PC-9 (cell line): ENCODE data around the gene LAMC3. TPM values are rescaled to one million over a fixed set of nuclear protein-coding genes. Genes with fewer than 3 reads are reported as not detected.

Experiments
- BruUV-seq: library from RNA; stranded (reverse); fragments of 400-500 nt; replicated peaks from 2 replicates; lab custom pipeline; 2021; lab: Mats Ljungman, UMichigan
- CTCF ChIA-PET: fragments of 300-600 bp; sonication (Branson Sonifier 250); formaldehyde crosslinking; loops from one replicate; lab custom pipeline; 2022; ENCODE audit warnings: antibody characterized with exemption; lab: Charles Lee
- POLR2A ChIA-PET: fragments of 300-600 bp; sonication (Branson Sonifier 250); formaldehyde crosslinking; loops from one replicate; lab custom pipeline; 2022; ENCODE audit warnings: antibody characterized with exemption; ENCODE audit not compliant: unreplicated experiment; lab: Charles Lee
- DNase-seq, 2 experiments: peaks; one replicate each; pipeline versions ENCODE4 v3.0.0 to v3.0.0-alpha.2; 2015 to 2022; ENCODE audit warnings: mixed read lengths in 1 of 2
- H2AFZ ChIP-seq: fragments of 200-600 bp; sonication (generic); 2 replicates; pipeline ENCODE4 v1.8.1; 2017; ENCODE audit warnings: antibody characterized with exemption
- H3F3A ChIP-seq: fragments of 200-600 bp; sonication (generic); 2 replicates; pipeline ENCODE4 v1.8.1; 2017; ENCODE audit warnings: antibody characterized with exemption, mild to moderate bottlenecking, low read depth; ENCODE audit not compliant: insufficient read depth
- H3K27ac ChIP-seq: fragments of 200-600 bp; sonication (generic); 2 replicates; pipeline ENCODE4 v1.6.1; 2016; ENCODE audit warnings: mixed run types
- H3K27me3 ChIP-seq: fragments of 200-600 bp; sonication (generic); 2 replicates; pipeline ENCODE4 v1.6.1; 2016; ENCODE audit warnings: low read depth, mixed run types; ENCODE audit not compliant: insufficient read depth
- H3K36me3 ChIP-seq: fragments of 200-600 bp; sonication (generic); 2 replicates; pipeline ENCODE4 v1.6.1; 2016; ENCODE audit warnings: low read depth, mixed run types
- H3K4me1 ChIP-seq: fragments of 200-600 bp; sonication (generic); replicated peaks from 2 replicates; pipeline ENCODE4 v1.6.1; 2016; ENCODE audit warnings: mixed run types; ENCODE audit not compliant: insufficient read depth
- H3K4me2 ChIP-seq: fragments of 200-600 bp; sonication (generic); 2 replicates; pipeline ENCODE4 v1.6.1; 2017; ENCODE audit warnings: mixed run types
- H3K4me3 ChIP-seq: fragments of 200-600 bp; sonication (generic); 2 replicates; pipeline ENCODE4 v1.6.1; 2016; ENCODE audit warnings: mixed run types
- H3K79me2 ChIP-seq: fragments of 200-600 bp; sonication (generic); 2 replicates; pipeline ENCODE4 v1.6.1; 2017; ENCODE audit warnings: low read depth, mixed run types
- H3K9me2 ChIP-seq: fragments of 200-600 bp; sonication (generic); 2 replicates; pipeline ENCODE4 v1.8.1; 2017; ENCODE audit warnings: mild to moderate bottlenecking; ENCODE audit not compliant: insufficient read depth
- H3K9me3 ChIP-seq: fragments of 200-600 bp; sonication (generic); 2 replicates; pipeline ENCODE4 v1.8.1; 2016; ENCODE audit warnings: low read depth; ENCODE audit not compliant: insufficient read depth
- H4K20me1 ChIP-seq: fragments of 200-600 bp; sonication (generic); 2 replicates; pipeline ENCODE4 v1.8.1; 2017; ENCODE audit not compliant: insufficient read depth
- EZH2 ChIP-seq: fragments of 200-600 bp; sonication (generic); IDR thresholded peaks from 2 replicates; pipeline ENCODE4 v1.8.0; 2017; ENCODE audit warnings: antibody characterized with exemption, low read depth
- intact Hi-C: fragments of 100-400 bp; cut with micrococcal nuclease; formaldehyde crosslinking; loops from one replicate; pipeline ENCODE4 v1.10.0; 2022; ENCODE audit not compliant: unreplicated experiment
- total RNA-seq: library from RNA; stranded (reverse); gene quantifications from 2 replicates; pipeline ENCODE4 v1.2.3, GENCODE V29; 2021
- TF ChIP-seq, protein P1 (sequence below): fragments of 200-600 bp; sonication (generic); conservative IDR thresholded peaks from 2 replicates; pipeline ENCODE4 v1.6.1; 2017; ENCODE audit warnings: mixed run types, antibody characterized with exemption, mild to moderate bottlenecking, moderate library complexity

LAMC3 gene
- total RNA-seq, 1 experiment from 2014 or later: 0.41 TPM

DNA sequence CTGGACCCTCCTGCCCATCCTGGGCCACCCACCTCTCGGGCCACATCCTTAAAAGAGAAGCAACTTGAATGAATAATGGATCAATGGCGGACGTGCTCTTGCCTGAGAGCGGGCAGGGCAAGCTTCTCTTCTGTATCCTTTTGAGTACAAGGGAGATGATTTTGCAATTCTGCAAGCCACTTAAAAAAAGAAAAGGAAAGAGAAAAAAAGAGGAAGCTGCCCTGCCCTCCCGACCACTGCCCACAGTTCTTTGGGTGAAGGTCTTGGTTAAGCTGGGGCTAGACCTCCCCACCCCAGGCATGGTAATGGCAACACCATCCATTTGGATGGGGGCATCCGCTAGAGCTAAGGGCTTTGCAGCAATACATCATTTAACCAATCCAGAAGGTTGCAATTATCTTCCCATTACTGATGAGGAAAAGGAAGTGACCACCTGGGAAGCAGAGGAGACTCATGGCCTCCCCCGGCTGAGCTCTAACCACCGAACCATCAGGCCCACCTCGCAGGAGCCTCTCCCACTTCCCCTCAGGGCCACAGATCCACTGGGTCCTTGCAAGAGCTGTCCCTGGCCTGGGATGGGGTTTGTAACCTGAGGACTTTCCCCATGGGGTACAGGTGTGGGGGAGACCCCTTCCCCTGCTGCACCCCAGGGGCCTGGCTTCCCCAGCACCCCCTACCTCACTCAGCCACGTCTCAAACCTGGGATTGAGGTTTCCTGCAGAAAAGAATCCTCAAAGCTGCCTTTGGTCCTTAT is 27.8 kb upstream of the LAMC3 start:
- Histone ChIP-seq H3K4me2 (no peak overlapping the region), H3K36me3 (no peaks in the 10 kb centered on the region), H3F3A (no peaks in the 10 kb centered on the region), H3K4me3 (no peak overlapping the region), H3K9me2 (no peaks in the 10 kb centered on the region), H3K27me3 (peaks cover 25% of the 10 kb centered on the region), H3K27ac (no peak overlapping the region), H3K79me2 (no peaks in the 10 kb centered on the region), H4K20me1 (no peaks in the 10 kb centered on the region), H3K4me1 (no peaks in the 10 kb centered on the region), H3K9me3 (no peaks in the 10 kb centered on the region), H2AFZ (no peak overlapping the region)
- CTCF ChIA-PET: interaction anchor here (0.5 kb wide), 1 partner anchor 65 kb away, joined by 5 read pairs; no protein-coding TSS in a partner anchor
- intact Hi-C loops: no loop called here
- POLR2A ChIA-PET: no interaction called here
- no TSS peak for BruUV-seq
- DNase-seq: no peak
- no peak for TF ChIP-seq EZH2
- TF ChIP-seq, protein P1, sequence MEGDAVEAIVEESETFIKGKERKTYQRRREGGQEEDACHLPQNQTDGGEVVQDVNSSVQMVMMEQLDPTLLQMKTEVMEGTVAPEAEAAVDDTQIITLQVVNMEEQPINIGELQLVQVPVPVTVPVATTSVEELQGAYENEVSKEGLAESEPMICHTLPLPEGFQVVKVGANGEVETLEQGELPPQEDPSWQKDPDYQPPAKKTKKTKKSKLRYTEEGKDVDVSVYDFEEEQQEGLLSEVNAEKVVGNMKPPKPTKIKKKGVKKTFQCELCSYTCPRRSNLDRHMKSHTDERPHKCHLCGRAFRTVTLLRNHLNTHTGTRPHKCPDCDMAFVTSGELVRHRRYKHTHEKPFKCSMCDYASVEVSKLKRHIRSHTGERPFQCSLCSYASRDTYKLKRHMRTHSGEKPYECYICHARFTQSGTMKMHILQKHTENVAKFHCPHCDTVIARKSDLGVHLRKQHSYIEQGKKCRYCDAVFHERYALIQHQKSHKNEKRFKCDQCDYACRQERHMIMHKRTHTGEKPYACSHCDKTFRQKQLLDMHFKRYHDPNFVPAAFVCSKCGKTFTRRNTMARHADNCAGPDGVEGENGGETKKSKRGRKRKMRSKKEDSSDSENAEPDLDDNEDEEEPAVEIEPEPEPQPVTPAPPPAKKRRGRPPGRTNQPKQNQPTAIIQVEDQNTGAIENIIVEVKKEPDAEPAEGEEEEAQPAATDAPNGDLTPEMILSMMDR: no peak

DNA sequence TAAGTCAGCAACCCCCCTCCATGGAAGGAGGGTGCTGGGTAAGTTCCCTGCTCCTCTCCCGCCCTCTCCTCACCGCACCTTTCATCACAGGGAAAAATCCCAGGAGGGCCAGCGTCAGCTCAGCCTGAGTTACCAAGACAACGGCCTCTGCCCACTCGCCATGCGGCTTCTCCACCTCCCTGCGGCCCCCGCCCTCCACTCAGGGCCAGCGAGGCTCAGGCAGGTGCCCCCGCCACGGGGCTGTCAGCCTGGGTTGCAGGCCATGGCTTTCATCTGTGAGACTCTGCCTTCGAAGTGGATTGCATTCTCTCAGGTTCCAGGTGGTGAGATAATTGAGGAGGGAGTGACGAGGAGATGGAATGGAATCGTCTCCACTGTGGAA is 27.2 kb upstream of the LAMC3 start:
- Histone ChIP-seq H3K9me3 (no peaks in the 10 kb centered on the region), H3K4me1 (no peaks in the 10 kb centered on the region), H3K36me3 (no peaks in the 10 kb centered on the region), H3K79me2 (no peaks in the 10 kb centered on the region), H3K9me2 (no peaks in the 10 kb centered on the region), H3K27ac (no peak overlapping the region), H3K4me3 (no peak overlapping the region), H3K4me2 (no peak overlapping the region), H3K27me3 (peaks cover 27% of the 10 kb centered on the region), H4K20me1 (no peaks in the 10 kb centered on the region), H3F3A (no peaks in the 10 kb centered on the region), H2AFZ (no peak overlapping the region)
- intact Hi-C loops: no loop called here
- CTCF ChIA-PET: interaction anchor here (0.5 to 0.7 kb wide), 2 partner anchors 14 to 64 kb away, joined by 3 to 5 read pairs; no protein-coding TSS in a partner anchor
- no TSS peak for BruUV-seq
- no peak for DNase-seq
- POLR2A ChIA-PET: no interaction called here
- TF ChIP-seq EZH2: no peak
- TF ChIP-seq, protein P1: no peak

DNA sequence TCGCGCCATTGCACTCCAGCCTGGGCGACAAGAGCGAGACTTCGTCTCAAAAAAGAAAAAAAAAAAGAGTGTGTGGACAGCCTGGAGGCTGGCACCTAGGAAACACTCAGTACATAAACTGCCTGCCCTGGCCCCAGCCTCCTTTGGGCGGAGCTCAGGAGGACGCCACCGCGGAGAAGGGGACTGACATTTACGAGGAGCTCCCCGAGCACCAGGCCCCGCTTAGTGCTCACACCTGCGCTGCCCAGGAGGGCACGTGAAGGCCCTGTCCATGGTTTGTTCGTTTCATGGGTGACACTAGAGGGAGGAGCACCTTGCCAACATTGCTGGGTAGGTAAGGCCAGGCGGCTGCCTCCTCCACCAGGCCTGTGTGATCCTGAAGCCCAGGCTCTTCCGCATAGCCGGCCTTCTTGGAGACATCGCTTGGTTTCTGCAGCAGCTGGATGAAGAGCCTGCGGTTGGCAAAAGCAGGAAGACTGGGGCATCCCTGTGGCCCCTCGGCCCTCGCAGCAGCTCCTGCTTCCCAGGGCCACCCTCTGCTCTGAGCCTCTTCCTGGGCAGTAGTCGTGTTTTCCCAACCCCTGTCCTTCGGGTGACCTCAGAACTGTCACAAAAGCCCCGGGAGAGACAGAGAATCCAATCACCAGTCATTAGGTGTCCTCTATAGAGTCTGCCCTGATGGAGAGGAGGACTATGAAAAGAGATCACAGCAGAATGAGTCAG is 26.2 kb upstream of the LAMC3 start:
- Histone ChIP-seq H3K4me3 (no peak overlapping the region), H3K9me3 (no peaks in the 10 kb centered on the region), H3K4me2 (no peak overlapping the region), H4K20me1 (no peaks in the 10 kb centered on the region), H3K36me3 (no peaks in the 10 kb centered on the region), H3K79me2 (no peaks in the 10 kb centered on the region), H2AFZ (no peak overlapping the region), H3K27me3 (peaks cover 36% of the 10 kb centered on the region), H3K9me2 (no peaks in the 10 kb centered on the region), H3K4me1 (no peaks in the 10 kb centered on the region), H3F3A (no peaks in the 10 kb centered on the region), H3K27ac (no peak overlapping the region)
- intact Hi-C loops: no loop called here
- CTCF ChIA-PET: interaction anchor here (0.7 kb wide), 1 partner anchor 15 kb away, joined by 3 read pairs; no protein-coding TSS in a partner anchor
- POLR2A ChIA-PET: no interaction called here
- BruUV-seq: no TSS peak
- TF ChIP-seq EZH2: no peak
- TF ChIP-seq, protein P1: no peak
- DNase-seq: no peak
